Endothelial cell (in vitro differentiated cells): ENCODE data around the gene KRT6A. TPM values are rescaled to one million over a fixed set of nuclear protein-coding genes. Genes with fewer than 3 reads are reported as not detected.

Experiments used
- DNase-seq: peaks from one replicate; pipeline ENCODE4 v3.0.0; 2021; ENCODE audit warnings: low spot score
- H3K27ac Mint-ChIP-seq: one replicate; pipeline ENCODE4 v1.8.0; 2021; ENCODE audit warnings: mixed read lengths, inconsistent platforms; ENCODE audit not compliant: unreplicated experiment
- H3K27me3 Mint-ChIP-seq: one replicate; pipeline ENCODE4 v1.8.0; 2021; ENCODE audit warnings: mild to moderate bottlenecking, moderate library complexity, mixed read lengths, inconsistent platforms; ENCODE audit not compliant: unreplicated experiment
- H3K36me3 Mint-ChIP-seq: one replicate; pipeline ENCODE4 v1.8.0; 2021; ENCODE audit warnings: mild to moderate bottlenecking, low read depth, mixed read lengths, inconsistent platforms; ENCODE audit not compliant: unreplicated experiment
- H3K4me1 Mint-ChIP-seq: one replicate; pipeline ENCODE4 v1.8.0; 2021; ENCODE audit warnings: mild to moderate bottlenecking, mixed read lengths, inconsistent platforms; ENCODE audit not compliant: unreplicated experiment
- H3K4me3 Mint-ChIP-seq: one replicate; pipeline ENCODE4 v1.8.0; 2021; ENCODE audit warnings: mild to moderate bottlenecking, mixed read lengths, inconsistent platforms; ENCODE audit not compliant: unreplicated experiment
- H3K9me3 Mint-ChIP-seq: one replicate; pipeline ENCODE4 v1.8.0; 2021; ENCODE audit warnings: mixed read lengths, inconsistent platforms; ENCODE audit not compliant: unreplicated experiment
- total RNA-seq: library from RNA; stranded (reverse); fragmentation: NEBNext Ultra II Directional; extraction: Animal tissue kit (Norgen Biotek cat#: 25700); gene quantifications from one replicate; pipeline ENCODE4 v1.2.1, GENCODE V29; 2021; ENCODE audit not compliant: unreplicated experiment
- TF ChIP-seq, protein P1 (sequence below): fragments of 200-600 bp; sonication (generic); IDR thresholded peaks from one replicate; pipeline ENCODE4 v1.5.0; 2021; ENCODE audit warnings: antibody characterized with exemption; ENCODE audit not compliant: unreplicated experiment

KRT6A gene
- total RNA-seq, 1 donor from 2014 or later: not detected

DNA sequence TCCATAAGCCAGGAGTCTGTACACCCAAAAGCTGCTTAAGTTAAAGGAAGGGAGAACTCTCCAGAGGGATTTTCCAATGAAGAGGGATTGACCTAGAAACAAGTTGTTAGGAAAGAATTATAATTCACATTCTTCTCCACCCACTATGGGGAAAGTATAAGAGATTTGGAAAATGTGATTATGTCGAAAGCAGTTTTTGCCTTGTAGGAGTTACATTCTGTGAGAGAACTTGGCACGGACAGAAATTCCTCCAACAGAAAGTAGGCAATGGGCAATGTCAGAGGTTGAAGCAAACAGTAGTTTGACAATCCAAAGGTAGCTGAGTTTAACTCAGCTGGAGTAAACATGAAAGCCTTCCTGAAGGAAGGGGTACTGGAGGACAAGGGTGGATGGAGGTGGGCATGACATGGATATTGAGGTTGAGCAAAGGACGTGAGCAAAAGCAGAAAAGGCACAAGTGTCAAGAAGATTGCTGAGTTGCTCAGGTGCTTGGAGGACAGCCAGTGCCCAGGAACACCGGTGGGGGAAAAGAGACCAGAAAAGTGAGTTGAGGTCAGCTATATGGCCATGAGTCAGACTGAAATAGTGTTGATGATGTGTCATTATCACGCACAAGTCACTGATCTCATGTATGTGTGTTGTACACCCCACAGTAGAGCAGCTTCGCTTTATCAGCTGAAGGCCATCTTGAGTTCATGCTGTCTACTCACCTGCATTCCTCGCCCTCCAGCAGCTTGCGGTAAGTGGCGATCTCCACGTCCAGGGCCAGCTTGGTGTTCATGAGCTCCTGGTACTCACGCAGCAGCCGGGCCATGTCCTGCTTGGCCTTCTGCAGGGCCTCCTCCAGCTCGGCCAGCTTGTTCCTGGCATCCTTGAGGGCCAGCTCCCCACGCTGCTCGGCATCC, 23.1 kb upstream of the KRT6A start:
- DNase-seq: no peak
- TF ChIP-seq, protein P1, sequence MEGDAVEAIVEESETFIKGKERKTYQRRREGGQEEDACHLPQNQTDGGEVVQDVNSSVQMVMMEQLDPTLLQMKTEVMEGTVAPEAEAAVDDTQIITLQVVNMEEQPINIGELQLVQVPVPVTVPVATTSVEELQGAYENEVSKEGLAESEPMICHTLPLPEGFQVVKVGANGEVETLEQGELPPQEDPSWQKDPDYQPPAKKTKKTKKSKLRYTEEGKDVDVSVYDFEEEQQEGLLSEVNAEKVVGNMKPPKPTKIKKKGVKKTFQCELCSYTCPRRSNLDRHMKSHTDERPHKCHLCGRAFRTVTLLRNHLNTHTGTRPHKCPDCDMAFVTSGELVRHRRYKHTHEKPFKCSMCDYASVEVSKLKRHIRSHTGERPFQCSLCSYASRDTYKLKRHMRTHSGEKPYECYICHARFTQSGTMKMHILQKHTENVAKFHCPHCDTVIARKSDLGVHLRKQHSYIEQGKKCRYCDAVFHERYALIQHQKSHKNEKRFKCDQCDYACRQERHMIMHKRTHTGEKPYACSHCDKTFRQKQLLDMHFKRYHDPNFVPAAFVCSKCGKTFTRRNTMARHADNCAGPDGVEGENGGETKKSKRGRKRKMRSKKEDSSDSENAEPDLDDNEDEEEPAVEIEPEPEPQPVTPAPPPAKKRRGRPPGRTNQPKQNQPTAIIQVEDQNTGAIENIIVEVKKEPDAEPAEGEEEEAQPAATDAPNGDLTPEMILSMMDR: no peak
- Mint-ChIP-seq H3K27ac (no peak overlapping the region), H3K4me3 (no peak overlapping the region), H3K4me1 (no peaks in the 10 kb centered on the region), H3K36me3 (no peaks in the 10 kb centered on the region), H3K9me3 (no peaks in the 10 kb centered on the region), H3K27me3 (no peaks in the 10 kb centered on the region)

DNA sequence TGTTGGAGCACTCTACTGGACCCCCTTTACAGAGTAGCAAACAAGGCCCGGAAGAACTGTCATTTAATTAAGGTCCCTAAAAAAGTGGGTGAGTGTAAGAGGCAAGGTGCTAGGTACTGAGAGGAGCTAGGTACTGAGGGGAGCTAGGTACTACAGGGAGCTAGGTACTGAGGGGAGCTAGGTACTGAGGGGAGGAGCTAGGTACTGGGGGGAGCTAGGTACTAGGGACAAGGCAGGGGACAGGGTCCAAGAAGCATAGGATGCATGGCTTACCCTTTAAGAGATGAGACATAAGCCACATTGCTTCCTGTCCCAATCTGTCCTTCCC, 22.2 kb upstream of the KRT6A start:
- Mint-ChIP-seq H3K27me3 (no peaks in the 10 kb centered on the region), H3K36me3 (no peaks in the 10 kb centered on the region), H3K4me3 (no peak overlapping the region), H3K27ac (no peak overlapping the region), H3K4me1 (no peaks in the 10 kb centered on the region), H3K9me3 (no peaks in the 10 kb centered on the region)
- no peak for DNase-seq
- TF ChIP-seq, protein P1: no peak

DNA sequence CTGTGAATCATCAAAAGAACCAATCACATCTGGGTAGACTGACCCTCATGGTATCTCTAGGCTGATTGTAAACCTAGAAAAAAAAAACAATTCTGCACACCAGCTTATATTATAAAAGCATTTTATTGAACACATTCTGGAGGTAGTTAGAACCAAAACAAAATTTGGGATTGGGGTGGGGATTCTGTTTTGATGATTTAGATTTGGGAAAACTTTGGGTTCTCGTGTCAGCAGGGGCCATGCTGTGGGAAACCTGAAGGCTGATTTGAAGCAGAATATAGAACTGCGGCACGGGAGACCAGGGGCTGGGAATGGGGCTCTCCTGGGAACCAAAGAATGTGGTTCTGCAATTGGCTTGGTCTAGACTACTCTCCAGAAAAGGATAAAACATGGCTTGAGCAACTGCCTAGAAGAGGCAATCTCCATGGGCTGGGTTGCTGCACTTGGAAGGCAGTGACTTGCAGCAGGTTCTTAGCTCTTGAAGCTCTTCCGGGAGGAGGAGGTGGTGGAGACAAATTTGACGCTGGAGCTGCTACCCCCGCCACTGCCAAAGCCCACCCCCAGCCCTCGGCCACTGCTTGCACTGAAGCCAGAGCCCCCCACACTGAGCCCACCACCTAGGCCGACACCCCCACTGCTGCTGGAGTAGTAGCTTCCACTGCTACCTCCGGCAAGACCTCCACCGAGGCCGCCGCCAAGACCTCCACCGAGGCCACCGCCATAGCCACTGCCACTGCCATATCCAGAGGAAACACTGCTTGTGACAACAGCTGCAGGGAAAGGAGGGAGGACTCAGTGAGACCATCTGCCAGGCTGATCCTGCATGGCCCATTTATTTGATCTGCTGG, 21.6 kb upstream of the KRT6A start:
- TF ChIP-seq, protein P1: no peak
- H3K27me3 Mint-ChIP-seq: no peaks in the 10 kb centered on the region
- no peak overlapping the region for H3K27ac Mint-ChIP-seq
- no peaks in the 10 kb centered on the region for H3K36me3 Mint-ChIP-seq
- H3K4me3 Mint-ChIP-seq: no peak overlapping the region
- H3K4me1 Mint-ChIP-seq: no peaks in the 10 kb centered on the region
- no peaks in the 10 kb centered on the region for H3K9me3 Mint-ChIP-seq
- DNase-seq: no peak

DNA sequence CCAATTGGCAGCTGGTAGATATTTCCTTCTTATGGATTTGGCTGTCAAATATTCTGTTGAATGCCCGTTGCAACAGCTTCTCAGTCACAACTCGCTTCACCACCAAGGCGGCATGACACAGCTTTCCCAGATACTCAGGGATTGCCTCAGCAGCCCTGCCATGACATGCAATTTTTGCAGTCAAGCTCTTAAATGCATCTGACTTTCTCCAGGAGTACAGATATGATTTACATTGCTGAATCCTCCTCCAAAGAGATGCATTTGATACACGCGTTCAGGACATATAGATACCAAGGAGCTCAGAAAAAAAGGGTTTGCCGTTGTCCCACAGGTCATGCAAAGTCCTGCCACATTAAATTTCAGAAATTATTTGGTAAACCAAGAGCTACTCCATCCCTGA, 20.7 kb upstream of the KRT6A start:
- H3K9me3 Mint-ChIP-seq: no peaks in the 10 kb centered on the region
- no peak overlapping the region for H3K27ac Mint-ChIP-seq
- TF ChIP-seq, protein P1: no peak
- no peaks in the 10 kb centered on the region for H3K36me3 Mint-ChIP-seq
- H3K4me1 Mint-ChIP-seq: no peaks in the 10 kb centered on the region
- no peaks in the 10 kb centered on the region for H3K27me3 Mint-ChIP-seq
- no peak for DNase-seq
- H3K4me3 Mint-ChIP-seq: no peak overlapping the region

DNA sequence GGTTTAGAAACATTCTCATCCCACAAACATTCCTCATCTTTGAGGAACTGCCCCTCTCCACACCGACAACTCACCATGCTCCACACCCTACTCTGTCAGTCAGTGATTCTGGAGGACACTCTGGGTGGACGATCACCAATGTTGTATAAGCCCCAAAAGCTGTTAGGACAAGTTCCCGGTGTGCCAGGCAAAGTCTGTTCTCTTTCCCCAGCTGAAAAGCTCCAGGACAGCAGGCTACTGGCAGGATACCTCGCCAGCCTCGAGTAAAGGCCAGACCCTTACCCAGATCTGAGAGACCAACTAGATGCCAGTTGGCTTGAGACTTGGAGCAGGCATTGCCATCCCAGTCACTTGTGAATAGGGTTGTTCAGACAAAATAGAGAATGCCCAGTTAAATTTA, 15.2 kb upstream of the KRT6A start:
- DNase-seq: no peak
- TF ChIP-seq, protein P1: no peak
- Mint-ChIP-seq H3K36me3 (no peaks in the 10 kb centered on the region), H3K4me3 (no peak overlapping the region), H3K27me3 (no peaks in the 10 kb centered on the region), H3K4me1 (no peaks in the 10 kb centered on the region), H3K9me3 (no peaks in the 10 kb centered on the region), H3K27ac (no peak overlapping the region)
